Vagina (tissue), 2 donors: ENCODE data around the gene MAP1LC3B2. TPM values are rescaled to one million over a fixed set of nuclear protein-coding genes. Genes with fewer than 3 reads are reported as not detected.

Experiments used
- DNase-seq, 2 donors: peaks; one replicate each; pipeline ENCODE4 v3.0.0-alpha.2; 2017; ENCODE audit errors: extremely low spot score in 2 of 2
- H3K27ac ChIP-seq: fragments of 200-600 bp; sonication (generic); one replicate; pipeline ENCODE4 v1.5.1; 2019
- H3K27me3 ChIP-seq: fragments of 200-600 bp; sonication (generic); one replicate; pipeline ENCODE4 v1.5.1; 2019
- H3K36me3 ChIP-seq, 2 donors: fragments of 200-600 bp; sonication (generic); one replicate each; pipeline ENCODE4 v1.5.1; 2017 to 2019
- H3K4me1 ChIP-seq: fragments of 200-600 bp; sonication (generic); one replicate; pipeline ENCODE4 v1.5.1; 2019
- H3K4me3 ChIP-seq, 2 donors: fragments of 200-600 bp; sonication (generic); 1 replicate in 1 of 2; 2 replicates in 1 of 2; pipeline ENCODE4 v1.5.1; 2016 to 2019
- H3K9me3 ChIP-seq: fragments of 200-600 bp; sonication (generic); one replicate; pipeline ENCODE4 v1.5.1; 2019
- POLR2A ChIP-seq, 2 donors: fragments of 450-650 bp; IDR thresholded peaks; one replicate each; pipeline ENCODE4 v1.6.1; 2017; ENCODE audit warnings: antibody characterized with exemption in 2 of 2, mild to moderate bottlenecking in 2 of 2, moderate library complexity in 2 of 2
- POLR2AphosphoS5 ChIP-seq, 2 donors: sonication (generic); formaldehyde crosslinking; IDR thresholded peaks; one replicate each; pipeline ENCODE4 v1.9.0; 2017; ENCODE audit warnings: antibody characterized with exemption in 2 of 2, mild to moderate bottlenecking in 2 of 2, low read depth in 1 of 2; ENCODE audit not compliant: insufficient read depth in 1 of 2
- intact Hi-C: fragments of 100-400 bp; cut with DNase I; formaldehyde crosslinking; loops from one replicate; pipeline ENCODE4 v1.15.1; 2023
- total RNA-seq: library from RNA; depleted of rRNA; stranded (reverse); fragments of >200 nt; gene quantifications from one replicate; pipeline ENCODE4 v1.2.3, GENCODE V29; 2016
- TF ChIP-seq, protein P1 (sequence below), 3 experiments: fragments of 450-650 bp in 2 of 3; fragments of 200-600 bp in 1 of 3; sonication (generic) in 1 of 3; IDR thresholded peaks; one replicate each; pipeline ENCODE4 v1.5.1; 2017 to 2019; ENCODE audit warnings: antibody characterized with exemption in 3 of 3, mild to moderate bottlenecking in 2 of 3, moderate library complexity in 2 of 3

The MAP1LC3B2 gene
- total RNA-seq, 1 donor from 2014 or later, result not detected

DNA sequence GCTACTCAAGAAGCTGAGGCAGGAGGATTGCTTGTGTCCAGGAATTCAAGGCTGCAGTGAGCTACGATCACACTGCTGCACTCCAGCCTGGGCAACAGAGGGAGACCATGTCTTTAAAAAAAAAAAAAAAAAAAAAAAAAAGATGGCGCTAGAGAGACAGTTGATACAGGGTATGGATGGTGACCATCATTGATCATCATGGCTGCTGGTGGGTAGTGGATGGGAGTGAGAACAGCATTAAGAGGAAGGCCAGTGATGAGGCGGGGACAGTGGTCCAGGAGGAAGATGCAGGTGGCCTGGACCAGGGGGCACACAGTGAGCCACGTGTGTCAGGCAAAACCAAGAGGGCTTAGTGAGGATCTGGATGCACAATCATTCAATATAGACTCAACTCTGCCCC, 26.8 kb upstream of the MAP1LC3B2 start:
- TF ChIP-seq POLR2AphosphoS5 (IDR thresholded peaks at IDR 0.05; ENCODE audit: insufficient read depth in 1 of 2, low read depth in 1 of 2) (no peak), POLR2A (IDR thresholded peaks at IDR 0.05) (no peak)
- TF ChIP-seq, protein P1, sequence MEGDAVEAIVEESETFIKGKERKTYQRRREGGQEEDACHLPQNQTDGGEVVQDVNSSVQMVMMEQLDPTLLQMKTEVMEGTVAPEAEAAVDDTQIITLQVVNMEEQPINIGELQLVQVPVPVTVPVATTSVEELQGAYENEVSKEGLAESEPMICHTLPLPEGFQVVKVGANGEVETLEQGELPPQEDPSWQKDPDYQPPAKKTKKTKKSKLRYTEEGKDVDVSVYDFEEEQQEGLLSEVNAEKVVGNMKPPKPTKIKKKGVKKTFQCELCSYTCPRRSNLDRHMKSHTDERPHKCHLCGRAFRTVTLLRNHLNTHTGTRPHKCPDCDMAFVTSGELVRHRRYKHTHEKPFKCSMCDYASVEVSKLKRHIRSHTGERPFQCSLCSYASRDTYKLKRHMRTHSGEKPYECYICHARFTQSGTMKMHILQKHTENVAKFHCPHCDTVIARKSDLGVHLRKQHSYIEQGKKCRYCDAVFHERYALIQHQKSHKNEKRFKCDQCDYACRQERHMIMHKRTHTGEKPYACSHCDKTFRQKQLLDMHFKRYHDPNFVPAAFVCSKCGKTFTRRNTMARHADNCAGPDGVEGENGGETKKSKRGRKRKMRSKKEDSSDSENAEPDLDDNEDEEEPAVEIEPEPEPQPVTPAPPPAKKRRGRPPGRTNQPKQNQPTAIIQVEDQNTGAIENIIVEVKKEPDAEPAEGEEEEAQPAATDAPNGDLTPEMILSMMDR (IDR thresholded peaks at IDR 0.05), result no peak
- peak overlapping the region in 1 of 2 donors; percentile 59 for H3K4me3 ChIP-seq
- no peaks in the 10 kb centered on the region for H3K36me3 ChIP-seq
- H3K27ac ChIP-seq, result no peak overlapping the region
- peaks cover 45% of the 10 kb centered on the region for H3K4me1 ChIP-seq
- H3K27me3 ChIP-seq, result no peaks in the 10 kb centered on the region
- no peaks in the 10 kb centered on the region for H3K9me3 ChIP-seq
- no peak for DNase-seq
- intact Hi-C loops, result no loop called here

GRCh38 chr12:116532986-116533342, 26.2 kb upstream of the MAP1LC3B2 start:
- H3K4me3 ChIP-seq, result peak overlapping the region; percentile 54 to 59
- no peak for DNase-seq
- peaks cover 40% of the 10 kb centered on the region for H3K4me1 ChIP-seq
- H3K9me3 ChIP-seq, result no peaks in the 10 kb centered on the region
- no peak for TF ChIP-seq POLR2AphosphoS5 (IDR thresholded peaks at IDR 0.05; ENCODE audit: insufficient read depth in 1 of 2, low read depth in 1 of 2)
- no peak for TF ChIP-seq POLR2A (IDR thresholded peaks at IDR 0.05)
- TF ChIP-seq, protein P1 (IDR thresholded peaks at IDR 0.05), result no peak
- intact Hi-C loops, result no loop called here
- H3K36me3 ChIP-seq, result no peaks in the 10 kb centered on the region
- H3K27me3 ChIP-seq, result no peaks in the 10 kb centered on the region
- H3K27ac ChIP-seq, result peak overlapping the region; percentile 71

GRCh38 chr12:116533343-116534251, 25.6 kb upstream of the MAP1LC3B2 start:
- H3K27me3 ChIP-seq, result no peaks in the 10 kb centered on the region
- TF ChIP-seq POLR2AphosphoS5 (IDR thresholded peaks at IDR 0.05; ENCODE audit: insufficient read depth in 1 of 2, low read depth in 1 of 2) (peak in 1 of 2 donors; percentile 65), POLR2A (IDR thresholded peaks at IDR 0.05) (peak in 1 of 2 donors; percentile 26)
- TF ChIP-seq, protein P1 (IDR thresholded peaks at IDR 0.05), result no peak
- intact Hi-C loops, result no loop called here
- no peak for DNase-seq
- H3K27ac ChIP-seq, result peak overlapping the region; percentile 71
- H3K36me3 ChIP-seq, result no peaks in the 10 kb centered on the region
- H3K4me3 ChIP-seq, result peak overlapping the region; percentile 54 to 59
- H3K4me1 ChIP-seq, result peaks cover 35% of the 10 kb centered on the region
- no peaks in the 10 kb centered on the region for H3K9me3 ChIP-seq

DNA sequence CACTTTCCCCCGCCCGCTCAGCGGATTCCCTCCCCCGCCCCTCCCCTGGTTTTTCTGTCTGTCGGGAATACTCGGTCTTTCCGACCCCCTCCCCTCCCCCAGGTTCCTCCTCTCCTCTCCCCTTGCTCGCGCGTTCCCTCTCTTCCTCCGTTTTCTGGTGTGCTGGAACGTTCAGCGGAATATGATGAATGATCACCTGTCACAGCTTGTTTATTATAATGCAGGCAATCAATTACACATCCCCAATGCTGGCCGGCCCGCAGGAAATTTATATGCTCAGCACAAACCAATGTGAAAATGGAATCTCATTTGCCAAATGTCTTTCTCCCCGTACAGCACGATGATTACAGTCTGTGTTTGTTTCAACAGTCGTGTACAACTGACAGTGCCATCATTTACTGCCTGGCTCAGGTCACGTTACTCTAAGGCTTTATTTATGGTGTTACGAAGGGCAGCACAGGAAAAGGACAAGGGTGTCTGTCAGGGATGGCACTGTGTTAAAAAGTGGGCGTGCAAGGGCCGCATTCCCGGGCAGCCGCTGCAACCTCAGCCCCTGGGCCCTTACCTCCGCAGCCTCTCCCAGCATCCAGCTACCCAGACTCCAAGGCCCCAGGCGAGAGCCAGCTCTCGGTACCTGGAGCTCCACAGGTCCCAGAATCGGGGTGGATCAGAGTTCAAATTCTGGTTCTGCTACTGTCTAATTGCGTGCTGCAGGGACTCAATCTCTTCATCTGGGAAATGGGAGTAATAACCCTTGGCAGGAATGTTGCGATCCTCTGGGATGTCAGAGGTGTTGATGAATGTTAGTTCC, 24.7 kb upstream of the MAP1LC3B2 start:
- peaks cover 35% of the 10 kb centered on the region for H3K4me1 ChIP-seq
- H3K4me3 ChIP-seq, result peak overlapping the region; percentile 54 to 59
- no peaks in the 10 kb centered on the region for H3K27me3 ChIP-seq
- TF ChIP-seq, protein P1 (IDR thresholded peaks at IDR 0.05), result no peak
- TF ChIP-seq POLR2AphosphoS5 (IDR thresholded peaks at IDR 0.05; ENCODE audit: insufficient read depth in 1 of 2, low read depth in 1 of 2) (peak in 1 of 2 donors; percentile 22), POLR2A (IDR thresholded peaks at IDR 0.05) (no peak)
- no peaks in the 10 kb centered on the region for H3K9me3 ChIP-seq
- H3K27ac ChIP-seq, result peak overlapping the region; percentile 71
- no peak for DNase-seq
- no peaks in the 10 kb centered on the region for H3K36me3 ChIP-seq
- intact Hi-C loops, result no loop called here
